Measurements from ENCODE around the gene CCDC196.
"Not testable (repeated sequence)": the region's sequence is repeated elsewhere in the genome, so short reads cannot be mapped to it uniquely, and the experiment has no call there.

The CCDC196 gene

DNA sequence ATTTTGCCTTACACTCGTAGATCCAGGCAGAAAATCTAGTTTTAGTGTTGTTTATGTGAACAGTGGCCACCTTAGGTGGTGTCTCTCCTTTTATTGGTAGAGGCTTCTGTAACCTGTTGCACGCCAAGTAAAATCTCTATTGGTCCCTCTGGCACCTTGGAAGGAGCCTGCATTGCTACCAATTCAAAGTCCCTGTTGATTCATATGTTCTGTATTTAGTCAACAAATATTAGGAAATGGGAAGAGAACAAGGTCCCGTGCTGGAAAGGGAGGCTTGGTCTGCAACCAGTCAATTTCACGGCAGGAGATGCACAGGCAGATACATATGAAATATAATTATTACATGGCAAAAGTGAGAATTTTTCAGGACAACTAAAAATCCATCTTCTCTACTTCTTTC is 15.4 kb downstream of the CCDC196 start:
- no peak for DNase-seq (ENCODE audit: extremely low read depth, low read depth)
- TF ChIP-seq, protein P1, sequence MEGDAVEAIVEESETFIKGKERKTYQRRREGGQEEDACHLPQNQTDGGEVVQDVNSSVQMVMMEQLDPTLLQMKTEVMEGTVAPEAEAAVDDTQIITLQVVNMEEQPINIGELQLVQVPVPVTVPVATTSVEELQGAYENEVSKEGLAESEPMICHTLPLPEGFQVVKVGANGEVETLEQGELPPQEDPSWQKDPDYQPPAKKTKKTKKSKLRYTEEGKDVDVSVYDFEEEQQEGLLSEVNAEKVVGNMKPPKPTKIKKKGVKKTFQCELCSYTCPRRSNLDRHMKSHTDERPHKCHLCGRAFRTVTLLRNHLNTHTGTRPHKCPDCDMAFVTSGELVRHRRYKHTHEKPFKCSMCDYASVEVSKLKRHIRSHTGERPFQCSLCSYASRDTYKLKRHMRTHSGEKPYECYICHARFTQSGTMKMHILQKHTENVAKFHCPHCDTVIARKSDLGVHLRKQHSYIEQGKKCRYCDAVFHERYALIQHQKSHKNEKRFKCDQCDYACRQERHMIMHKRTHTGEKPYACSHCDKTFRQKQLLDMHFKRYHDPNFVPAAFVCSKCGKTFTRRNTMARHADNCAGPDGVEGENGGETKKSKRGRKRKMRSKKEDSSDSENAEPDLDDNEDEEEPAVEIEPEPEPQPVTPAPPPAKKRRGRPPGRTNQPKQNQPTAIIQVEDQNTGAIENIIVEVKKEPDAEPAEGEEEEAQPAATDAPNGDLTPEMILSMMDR (IDR thresholded peaks at IDR 0.05; ENCODE audit: low read depth, low read length, missing control alignments) = no peak
- H3K4me3 ChIP-seq (replicated peaks; ENCODE audit: low read depth, low read length) = no peak overlapping the region

DNA sequence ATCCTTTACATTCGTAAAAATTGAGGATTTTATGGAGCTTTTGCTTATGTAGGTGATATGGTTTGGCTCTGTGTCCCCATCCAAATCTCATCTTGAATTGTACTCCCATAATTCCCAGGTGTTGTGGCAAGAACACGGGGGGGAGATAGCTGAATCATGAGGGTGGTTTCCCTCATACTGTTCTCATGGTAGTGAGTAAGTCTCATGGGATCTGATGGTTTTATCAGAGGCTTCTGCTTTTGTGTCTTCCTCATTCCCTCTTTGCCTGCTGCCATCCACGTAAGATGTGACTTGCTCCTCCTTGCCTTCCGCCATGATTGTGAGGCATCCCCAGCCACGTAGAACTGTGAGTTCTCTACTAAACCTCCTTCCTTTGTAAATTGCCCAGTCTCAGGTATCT is 16.7 kb downstream of the CCDC196 start:
- DNase-seq (ENCODE audit: extremely low read depth, low read depth) = not testable (repeated sequence)

DNA sequence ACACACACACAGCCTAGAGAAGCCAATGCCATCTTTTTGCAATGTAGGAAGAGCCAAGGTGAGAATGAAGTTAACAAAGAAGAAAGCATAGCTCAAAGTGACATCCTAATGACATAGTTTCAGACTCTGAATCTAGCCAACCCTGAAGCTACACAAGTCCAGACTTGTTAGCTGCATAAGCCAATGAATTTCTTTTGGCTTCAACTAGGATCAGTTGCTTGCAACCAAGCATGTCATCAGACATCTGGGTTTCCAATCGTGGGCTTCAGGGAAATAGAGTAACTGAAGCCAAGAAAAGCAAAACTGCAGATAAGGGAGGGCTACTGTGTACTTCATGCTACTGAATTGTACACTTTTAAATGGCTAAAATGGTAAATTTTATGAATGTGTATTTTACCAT is 17.4 kb downstream of the CCDC196 start:
- no peak for DNase-seq (ENCODE audit: extremely low read depth, low read depth)
- TF ChIP-seq, protein P1 (IDR thresholded peaks at IDR 0.05; ENCODE audit: low read depth, low read length, missing control alignments) = no peak
- H3K4me3 ChIP-seq (replicated peaks; ENCODE audit: low read depth, low read length) = no peak overlapping the region

More for the DNA sequence above, 16.7 kb downstream of the CCDC196 start:
- H3K4me3 ChIP-seq (replicated peaks; ENCODE audit: low read depth, low read length) = not testable (repeated sequence)

DNA sequence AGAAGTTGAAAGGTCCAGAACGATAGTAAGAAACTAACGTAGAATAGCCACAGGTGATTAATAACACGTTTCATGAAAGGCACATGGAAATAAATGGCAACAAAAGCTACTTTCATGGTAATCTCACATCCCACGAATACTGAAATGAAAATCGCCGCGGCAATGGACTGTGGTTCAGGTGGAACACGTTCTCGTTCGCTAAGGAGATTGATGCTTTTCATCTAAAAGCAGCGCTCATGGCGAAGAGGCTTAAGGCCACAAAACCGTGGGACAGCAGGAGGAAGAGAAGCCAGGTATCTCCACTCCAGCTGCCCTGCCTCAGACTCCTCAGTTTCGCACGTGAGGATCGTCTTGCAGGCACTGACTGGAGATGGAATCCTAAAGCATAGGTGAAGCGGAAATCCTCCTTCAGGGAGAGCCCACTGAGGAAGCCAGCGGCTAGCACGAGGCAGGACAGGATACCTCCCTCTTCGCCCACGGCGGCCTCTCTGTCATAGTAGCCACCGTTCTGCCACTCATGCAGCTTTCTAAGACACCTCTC is 21.1 kb downstream of the CCDC196 start:
- DNase-seq (ENCODE audit: extremely low read depth, low read depth) = no peak
- peak overlapping the region; percentile 98 for H3K4me3 ChIP-seq (replicated peaks; ENCODE audit: low read depth, low read length)
- TF ChIP-seq, protein P1 (IDR thresholded peaks at IDR 0.05; ENCODE audit: low read depth, low read length, missing control alignments) = no peak

DNA sequence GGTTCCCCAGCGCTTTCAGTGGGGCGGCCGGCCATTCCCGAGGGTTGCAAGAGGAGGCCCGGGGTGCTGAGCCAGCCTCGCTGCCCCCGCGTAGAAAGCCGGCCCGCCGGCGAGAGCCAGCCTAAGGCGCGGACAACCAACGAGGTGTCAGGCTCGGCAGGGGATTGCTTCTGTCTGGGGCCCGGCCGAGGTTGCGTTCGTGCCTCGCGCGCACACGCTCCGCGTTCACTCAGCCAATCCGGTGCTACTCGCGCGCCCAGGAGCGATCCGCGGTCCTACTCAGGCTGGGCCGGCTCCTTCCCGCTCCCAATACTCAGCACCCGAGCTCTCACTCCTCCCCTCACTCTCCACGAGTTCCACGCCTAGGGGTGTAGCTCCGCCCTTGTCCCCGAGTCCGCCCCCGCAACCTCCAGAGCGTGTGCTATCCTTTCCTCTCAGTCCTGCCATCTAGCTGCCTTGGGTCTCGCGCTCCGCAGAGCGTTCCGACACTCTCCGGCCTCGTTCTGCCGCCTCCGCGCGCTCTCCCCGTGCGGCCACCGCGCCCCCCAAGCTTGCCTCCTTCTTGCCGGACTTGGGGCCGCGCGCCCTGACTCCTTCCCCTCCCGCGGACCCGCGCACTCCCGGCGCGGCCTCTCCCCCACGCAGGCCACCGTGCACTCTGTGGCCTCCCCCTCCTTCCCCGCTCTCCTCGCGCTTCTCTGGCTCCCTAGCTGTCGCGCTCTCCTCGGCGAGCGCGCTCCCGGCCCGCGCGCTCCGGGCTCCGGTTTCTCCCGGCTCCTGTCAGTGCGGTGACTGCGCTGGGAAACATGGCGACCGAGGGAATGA is 21.8 kb downstream of the CCDC196 start, which contains the start of gene GPHN:
TSS of gene GPHN (plus strand) at position 426 of the 825 bp plus-strand sequence.
- peak within 1 kb of the TSS; percentile 98 for H3K4me3 ChIP-seq (replicated peaks; ENCODE audit: low read depth, low read length)
- TF ChIP-seq, protein P1 (IDR thresholded peaks at IDR 0.05; ENCODE audit: low read depth, low read length, missing control alignments) = peak; percentile 26
- peak; percentile 97 for DNase-seq (ENCODE audit: extremely low read depth, low read depth)

DNA sequence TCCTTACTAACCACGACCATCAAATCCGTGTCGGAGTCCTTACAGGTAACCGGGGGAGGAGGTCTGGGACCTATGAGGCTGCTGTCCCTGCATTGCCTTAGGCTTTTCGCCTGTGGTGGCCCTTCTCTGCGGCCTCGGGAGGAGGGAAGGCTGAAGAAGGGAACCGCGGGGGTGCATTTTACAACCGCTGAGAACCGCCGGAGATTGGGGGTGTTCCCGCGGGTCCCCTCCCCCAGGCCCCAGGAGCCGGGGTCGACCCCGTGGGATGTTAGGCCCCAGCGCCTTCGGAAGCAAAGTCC is 22.3 kb downstream of the CCDC196 start:
- TF ChIP-seq, protein P1 (IDR thresholded peaks at IDR 0.05; ENCODE audit: low read depth, low read length, missing control alignments) = no peak
- H3K4me3 ChIP-seq (replicated peaks; ENCODE audit: low read depth, low read length) = peak overlapping the region; percentile 98
- DNase-seq (ENCODE audit: extremely low read depth, low read depth) = no peak

DNA sequence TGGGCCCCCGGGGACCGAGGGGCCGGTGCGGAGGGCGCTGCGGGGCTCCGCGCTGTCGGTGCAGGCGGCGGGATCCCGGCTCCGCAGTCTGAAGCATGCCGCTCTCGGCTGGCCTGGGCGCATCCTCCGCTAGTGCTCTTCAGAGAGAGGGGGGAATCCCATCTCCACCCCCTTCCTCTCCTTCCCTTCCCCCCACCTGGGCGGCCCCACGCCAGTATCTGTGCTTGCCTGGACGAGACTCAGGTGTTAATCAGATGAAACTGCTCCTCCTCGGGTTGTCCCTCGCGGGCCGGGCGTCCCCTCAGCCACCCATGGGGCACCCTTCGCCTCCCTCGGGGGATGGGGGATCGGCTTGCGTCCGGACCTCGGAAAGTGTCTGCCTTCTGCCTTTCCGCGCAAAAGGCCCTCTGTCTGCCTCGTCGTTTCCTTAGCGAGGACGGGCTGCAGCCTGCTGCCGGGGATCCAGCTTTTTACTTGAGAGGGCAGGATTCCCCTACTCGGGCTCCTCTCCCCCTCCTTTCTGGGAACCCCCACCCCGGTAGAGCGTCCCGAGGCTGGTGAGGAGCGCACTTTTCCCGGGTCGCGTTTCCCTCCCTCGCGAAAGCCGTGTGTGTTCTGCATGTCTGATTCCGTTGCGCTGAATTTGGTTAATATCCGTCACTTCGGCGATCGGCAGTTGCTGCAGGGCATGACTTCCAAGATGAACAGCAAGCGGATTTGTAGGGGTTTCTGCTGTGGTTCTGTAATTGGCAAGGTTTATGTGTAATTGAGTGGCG is 22.9 kb downstream of the CCDC196 start:
- DNase-seq (ENCODE audit: extremely low read depth, low read depth) = no peak
- peak overlapping the region; percentile 98 for H3K4me3 ChIP-seq (replicated peaks; ENCODE audit: low read depth, low read length)
- TF ChIP-seq, protein P1 (IDR thresholded peaks at IDR 0.05; ENCODE audit: low read depth, low read length, missing control alignments) = no peak

Measured in HFF-Myc (cell line).